ENCODE measurements around the gene TJP1. TPM values are rescaled to one million over a fixed set of nuclear protein-coding genes. Genes with fewer than 3 reads are reported as not detected.
A peak's percentile ranks its signal among the peaks of the same experiment; 100 is the strongest.
"Not testable (repeated sequence)": the region's sequence is repeated elsewhere in the genome, so short reads cannot be mapped to it uniquely, and the experiment has no call there.

Gene TJP1
- polyA plus RNA-seq, 3 donors = 155 to 184 (median 161) TPM

DNA sequence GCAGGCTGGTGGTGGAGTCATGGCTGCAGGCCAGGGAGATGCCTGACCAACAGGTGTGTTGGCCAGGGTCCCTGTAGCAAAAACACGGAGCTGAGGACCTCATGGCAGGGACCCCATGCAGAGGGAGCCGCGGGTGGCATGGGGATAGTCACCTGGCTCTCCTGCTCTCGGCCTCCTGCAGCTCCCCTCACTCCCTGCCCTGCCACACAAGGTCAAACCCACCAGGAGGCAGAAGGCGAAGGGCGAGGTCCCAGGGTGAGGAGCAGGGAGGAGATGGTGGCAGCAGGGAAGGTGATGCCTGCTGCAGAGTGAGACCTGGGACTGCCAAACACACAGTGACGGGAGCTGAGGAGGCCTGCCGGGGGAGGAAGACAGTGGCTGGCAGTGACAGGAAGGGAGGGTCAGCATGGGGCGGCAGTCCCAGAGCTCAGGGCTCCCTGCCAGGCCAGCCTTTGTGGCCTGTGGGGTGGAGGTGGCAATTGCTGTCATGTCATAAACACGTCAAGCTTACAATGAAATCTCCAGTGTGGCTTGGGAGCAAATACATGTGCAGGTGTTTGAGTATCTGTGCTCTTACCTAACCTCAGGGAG lies 144.3 kb downstream of the TJP1 start:
- DNase-seq (ENCODE audit: extremely low read depth in 1 of 11, low read depth in 9 of 11, low spot score in 4 of 11) = no peak

DNA sequence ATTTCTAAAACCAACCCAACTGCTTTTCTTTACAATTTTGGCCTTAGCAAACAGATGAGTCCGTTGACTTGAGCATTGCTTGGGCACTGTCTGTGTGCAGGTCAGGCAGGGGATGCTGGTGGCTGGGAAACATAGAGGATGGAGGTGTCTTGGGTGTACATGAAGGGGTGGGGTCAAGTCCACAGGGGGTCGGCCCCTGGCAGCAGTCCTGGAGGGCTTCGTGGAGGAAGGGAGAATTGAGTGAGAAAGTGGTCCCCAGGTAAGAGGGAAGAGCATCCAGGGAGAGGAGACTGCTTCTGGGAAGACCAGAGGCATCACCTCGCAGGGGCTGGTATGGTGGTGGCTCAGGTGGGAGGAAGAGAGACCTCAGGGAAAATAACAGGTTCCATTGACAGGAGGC lies 144.8 kb downstream of the TJP1 start:
- no peak for DNase-seq (ENCODE audit: extremely low read depth in 1 of 11, low read depth in 9 of 11, low spot score in 4 of 11)

DNA sequence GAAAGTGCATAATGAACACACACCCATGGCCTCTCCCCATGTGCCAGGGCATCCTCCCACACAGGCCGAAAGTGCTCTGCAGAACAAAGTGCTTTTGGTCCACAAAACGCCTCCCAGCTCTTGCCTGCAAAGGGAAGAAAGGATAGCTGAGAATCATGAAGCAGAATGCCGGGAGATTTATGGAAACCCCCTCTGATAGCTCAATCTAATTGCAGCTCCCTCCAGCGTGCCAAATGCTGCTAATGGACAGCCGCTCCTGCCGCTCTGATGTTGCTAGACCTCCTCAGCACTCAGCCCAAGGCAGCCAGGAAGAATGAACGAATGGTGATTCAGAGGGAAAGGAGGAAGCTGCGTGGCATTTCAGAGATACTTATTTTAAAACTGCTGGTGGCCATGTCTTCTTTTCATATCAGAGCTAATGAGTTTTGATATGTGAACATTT lies 145.3 kb downstream of the TJP1 start:
- DNase-seq (ENCODE audit: extremely low read depth in 1 of 11, low read depth in 9 of 11, low spot score in 4 of 11) = no peak

DNA sequence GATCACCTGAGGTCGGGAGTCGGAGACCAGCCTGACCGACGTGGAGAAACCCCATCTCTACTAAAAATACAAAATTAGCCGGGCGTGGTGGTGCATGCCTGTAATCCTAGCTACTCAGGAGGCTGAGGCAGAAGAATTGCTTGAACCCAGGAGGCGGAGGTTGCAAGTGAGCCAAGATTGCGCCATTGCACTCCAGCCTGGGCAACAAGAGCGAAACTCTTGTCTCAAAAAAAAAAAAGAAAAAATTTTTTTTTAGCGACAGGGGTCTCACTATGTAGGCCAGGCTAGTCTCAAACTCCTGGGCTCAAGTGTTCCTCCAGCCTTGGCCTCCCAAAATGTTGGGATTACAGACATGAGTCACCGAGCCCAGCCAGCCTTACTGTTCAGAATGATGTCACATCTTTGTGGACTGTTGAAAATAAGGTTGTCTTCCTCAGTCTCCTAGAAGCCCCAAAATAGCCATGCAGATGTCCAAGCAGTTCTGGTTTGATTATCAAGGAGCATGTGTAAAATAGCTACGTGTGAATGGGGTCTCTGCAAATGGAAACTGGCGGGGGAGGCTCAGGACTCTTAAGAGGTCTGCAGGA lies 145.8 kb downstream of the TJP1 start:
- DNase-seq (ENCODE audit: extremely low read depth in 1 of 11, low read depth in 9 of 11, low spot score in 4 of 11) = not testable (repeated sequence)

DNA sequence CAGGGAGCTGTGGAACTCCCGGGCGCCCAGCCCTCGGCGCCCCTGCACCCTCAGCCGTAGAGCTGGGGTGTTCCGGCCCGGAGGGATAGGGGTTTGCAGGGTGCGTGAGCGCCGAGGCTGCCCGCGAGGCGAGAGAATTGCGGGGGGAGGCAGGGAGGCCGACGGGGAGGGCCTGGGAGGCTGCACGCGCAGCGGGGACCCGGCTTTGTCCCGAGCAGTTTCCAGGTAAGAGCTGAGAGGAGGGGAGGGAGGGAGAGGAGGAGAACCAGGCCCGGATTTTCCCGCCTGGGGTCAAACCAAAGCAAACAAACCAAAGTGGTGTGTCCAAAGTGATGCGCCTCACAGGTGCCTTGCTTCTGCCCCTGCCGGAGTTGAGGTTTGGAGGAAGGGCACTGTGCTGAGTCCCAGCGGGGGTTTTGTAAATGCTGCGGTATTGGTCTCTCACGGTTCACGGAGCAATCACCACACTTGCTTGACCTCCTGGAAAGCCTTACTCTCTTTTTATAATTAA lies 146.4 kb downstream of the TJP1 start:
- no peak for DNase-seq (ENCODE audit: extremely low read depth in 1 of 11, low read depth in 9 of 11, low spot score in 4 of 11)

DNA sequence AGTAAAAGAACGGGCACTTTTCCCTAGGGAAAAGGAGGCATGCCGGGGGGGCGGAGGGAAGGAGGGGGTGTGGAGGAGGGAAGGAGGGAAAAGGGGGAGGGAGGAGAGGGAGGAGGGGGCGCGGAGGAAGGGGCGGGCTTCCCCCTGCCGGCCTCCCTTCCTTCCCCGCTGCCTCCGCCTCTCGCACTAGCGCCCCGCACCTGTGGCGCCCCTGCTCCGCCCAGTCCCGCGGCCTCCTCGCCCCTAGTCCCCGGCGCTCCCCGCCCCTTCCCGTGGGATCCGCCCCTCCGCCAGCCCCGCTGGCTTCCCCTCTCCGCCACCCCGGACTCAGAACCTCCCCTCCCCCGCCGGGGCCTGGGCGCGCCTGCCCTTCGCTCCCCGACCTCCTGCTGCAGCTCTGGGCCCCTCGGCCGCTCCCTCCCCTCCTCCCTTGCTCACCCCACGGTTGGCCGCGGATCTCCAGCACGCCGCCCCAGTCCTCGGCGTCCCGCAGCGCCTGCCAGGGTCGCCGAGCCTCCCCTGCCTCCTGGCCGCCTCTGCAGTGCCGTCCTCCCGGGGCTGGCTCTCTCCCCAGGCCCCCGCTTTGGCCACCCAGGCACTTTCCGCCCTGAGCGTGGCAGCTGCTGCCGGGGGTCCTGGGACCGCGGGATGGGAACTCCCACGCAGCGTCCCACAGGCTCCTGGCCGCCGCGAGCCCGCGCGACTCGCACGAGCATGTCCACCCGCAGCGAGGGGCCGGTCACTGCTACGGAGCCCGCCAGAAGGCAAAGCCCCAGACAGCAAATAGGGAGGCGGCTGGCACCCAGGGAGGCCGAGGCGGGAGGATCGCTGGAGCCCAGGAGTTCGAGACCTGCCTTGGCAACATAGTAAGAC lies 147.4 kb downstream of the TJP1 start:
- DNase-seq (ENCODE audit: extremely low read depth in 1 of 11, low read depth in 9 of 11, low spot score in 4 of 11) = peak in 8 of 11 donors; percentile 49 to 79 (median 64)

DNA sequence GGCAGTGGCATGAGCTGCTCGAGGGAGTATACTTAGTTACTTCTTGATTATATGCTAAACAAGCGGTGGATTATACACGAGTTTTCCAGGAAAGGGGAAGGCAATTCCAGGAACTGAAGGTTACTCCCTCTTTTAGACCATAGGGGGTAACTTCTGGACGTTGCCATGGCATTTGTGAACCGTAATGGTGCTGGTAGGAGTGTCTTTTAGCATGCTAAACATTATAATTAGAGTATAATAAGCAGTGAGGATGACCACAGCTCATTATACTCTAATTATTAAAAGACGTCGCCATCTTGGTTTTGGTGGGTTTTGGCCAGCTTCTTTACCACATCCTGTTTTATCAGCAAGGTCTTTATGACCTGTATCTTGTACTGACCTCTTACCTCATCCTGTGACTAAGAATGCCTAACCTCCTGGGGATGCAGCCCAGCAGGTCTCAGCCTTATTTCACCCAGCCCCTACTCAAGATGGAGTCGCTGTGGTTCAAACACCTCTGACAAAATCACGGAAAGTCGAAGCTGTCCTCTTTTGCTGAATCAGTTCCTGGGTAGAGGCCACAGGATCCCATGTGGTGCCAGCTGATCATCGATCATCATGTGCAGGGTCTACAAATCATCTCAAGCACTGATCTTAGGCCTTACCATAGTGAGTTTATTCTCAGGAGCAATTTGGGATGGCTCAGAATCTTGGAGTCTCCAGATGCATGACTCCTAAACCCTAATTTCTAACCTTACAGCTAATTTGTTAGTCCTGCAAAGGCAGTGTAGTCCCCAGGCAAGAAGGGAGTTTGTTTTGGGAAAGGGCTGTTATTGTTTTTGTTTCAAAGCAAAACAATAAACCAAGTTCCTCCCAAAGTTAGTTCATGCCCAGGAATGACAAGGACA lies 149.1 kb downstream of the TJP1 start:
- no peak for DNase-seq (ENCODE audit: extremely low read depth in 1 of 11, low read depth in 9 of 11, low spot score in 4 of 11)

DNA sequence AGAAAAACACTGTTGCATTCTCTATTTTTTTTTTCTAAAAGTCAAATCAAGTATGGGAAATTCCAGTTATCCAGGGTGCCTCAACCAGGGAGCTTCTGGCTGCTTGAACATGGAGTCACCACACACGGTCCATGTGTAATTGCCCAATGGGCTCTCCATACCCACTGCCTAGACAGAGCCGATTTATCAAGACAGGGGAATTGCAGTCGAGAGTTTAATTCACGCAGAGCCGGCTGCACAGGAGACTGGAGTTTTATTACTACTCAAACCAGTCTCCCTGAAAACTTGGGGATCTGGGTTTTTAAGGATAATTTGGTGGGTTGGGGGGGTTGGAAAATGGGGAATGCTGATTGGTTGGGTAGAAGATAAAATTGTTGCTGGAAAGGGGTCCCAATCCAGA lies 149.8 kb downstream of the TJP1 start:
- DNase-seq (ENCODE audit: extremely low read depth in 1 of 11, low read depth in 9 of 11, low spot score in 4 of 11) = no peak

DNA sequence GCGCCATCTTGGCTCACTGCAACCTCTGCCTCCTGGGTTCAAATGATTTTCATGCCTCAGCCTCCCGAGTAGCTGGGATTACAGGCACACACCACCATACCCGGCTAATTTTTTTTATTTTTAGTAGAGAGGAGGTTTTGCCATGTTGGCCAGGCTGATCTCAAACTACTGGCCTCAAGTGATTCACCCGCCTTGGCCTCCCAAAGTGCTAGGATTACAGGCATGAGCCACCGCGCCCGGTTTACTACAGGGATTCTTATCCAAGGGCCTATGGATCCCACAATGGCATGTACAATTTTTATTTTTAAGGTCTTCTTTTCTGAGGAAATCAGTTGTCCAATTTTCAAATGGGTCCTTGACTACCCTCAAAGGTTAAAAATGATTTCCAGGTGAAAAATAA lies 150.2 kb downstream of the TJP1 start:
- not testable (repeated sequence) for DNase-seq (ENCODE audit: extremely low read depth in 1 of 11, low read depth in 9 of 11, low spot score in 4 of 11)

DNA sequence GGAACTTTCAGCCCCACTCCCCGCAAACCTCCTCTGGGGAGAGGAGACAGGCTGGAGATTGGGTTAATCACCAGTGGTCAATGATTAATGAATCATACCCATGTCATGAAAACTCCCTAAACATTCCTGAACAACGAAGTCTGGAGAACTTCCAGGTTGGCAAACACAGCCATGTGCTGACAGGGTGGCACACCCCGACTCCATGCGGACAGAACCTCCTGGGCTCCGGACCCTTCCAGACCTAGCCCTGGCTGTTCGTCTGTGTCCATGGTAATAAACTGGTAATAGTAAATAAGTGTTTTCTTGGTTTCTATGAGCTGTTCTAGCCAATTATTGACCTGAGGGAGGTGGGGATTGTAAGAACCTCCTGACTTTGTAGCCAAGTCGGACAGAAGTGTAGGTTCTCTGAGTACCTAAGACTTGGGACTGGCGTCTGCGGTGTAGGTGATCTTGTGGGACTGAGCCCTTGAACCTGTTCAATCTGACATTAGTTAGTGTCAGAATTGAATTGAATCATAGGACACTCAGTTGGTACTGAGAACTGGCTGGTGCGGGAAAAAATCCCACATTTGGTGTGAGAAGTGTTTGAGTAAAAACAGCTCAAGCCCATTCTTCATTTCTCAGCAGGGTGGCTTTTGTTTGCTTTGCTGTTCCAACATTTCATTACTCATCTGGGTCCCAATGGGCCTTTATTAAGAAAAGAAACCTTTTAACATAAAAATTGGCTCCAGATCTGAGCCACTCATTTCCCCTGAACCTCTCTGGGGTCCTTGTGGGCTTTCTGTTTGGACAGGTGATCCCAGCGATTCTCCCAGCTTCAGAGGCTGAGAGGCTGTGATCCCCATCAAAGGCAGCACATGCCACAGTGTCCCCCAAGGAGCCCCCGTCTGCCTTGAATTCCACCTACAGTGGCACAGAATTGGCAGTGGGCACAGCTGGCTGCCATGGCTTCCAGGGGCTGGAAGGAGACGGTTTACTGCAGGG lies 151.0 kb downstream of the TJP1 start:
- DNase-seq (ENCODE audit: extremely low read depth in 1 of 11, low read depth in 9 of 11, low spot score in 4 of 11) = peak in 6 of 11 donors; percentile 42 to 83 (median 68)

DNA sequence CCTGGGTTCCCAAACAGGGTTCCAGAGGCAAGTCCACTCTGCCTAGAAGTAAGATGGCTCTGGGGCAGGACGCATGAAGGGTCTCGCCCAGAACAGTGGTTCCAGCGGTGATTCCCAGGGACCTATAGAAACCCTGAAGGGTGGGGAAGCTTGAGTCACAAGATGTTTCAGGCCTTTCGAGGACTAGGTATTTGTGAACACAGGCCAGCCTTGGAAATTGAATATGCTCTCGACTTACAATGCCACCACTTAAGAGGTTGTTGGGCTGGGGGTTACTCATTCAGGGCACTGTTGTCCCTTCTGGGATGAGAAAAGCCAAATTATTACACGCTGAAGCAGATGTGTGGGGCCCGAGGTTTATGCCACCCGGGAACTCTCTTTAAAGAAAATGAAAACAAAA lies 152.0 kb downstream of the TJP1 start:
- no peak for DNase-seq (ENCODE audit: extremely low read depth in 1 of 11, low read depth in 9 of 11, low spot score in 4 of 11)

DNA sequence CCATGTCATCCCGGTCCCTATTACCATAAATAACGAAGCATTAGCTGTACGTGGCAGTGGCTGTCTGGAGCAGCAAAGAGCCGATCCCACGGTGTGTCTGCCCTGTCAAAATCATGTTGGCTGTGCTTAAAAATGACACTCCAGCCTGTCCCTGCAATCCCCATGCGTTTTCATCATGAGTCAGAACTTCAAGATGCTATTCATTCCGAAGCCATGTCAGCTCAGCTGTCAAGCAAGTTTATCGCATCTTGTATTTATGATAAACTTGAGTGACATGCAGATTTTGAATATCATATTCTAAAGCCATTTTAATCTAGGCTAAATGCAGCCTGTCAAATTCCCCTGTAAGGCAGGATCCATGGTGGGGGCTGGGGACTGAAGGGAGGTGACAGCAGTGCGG lies 152.4 kb downstream of the TJP1 start:
- no peak for DNase-seq (ENCODE audit: extremely low read depth in 1 of 11, low read depth in 9 of 11, low spot score in 4 of 11)

DNA sequence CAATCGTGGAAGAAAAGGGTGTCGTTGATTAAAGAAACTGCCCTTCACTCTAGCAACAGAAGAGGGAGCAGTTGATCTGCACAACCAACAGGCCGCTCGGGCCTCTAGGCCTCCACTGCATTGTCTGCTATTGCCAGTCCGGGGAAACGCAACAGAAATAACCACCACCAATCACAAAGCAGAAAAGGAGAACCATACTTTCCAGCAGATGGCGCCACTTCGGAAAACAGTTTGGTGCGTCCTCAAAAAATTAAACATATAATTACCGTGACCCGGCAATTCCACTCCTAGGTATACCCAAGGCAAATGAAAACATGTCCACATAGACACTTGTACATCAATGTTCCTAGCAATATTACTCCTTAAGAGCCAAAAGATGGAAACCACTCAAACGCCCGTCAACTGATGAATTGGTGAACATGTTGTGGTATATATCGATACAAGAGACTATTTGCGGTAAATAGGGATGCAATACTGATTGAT lies 154.1 kb downstream of the TJP1 start:
- peak in 8 of 11 donors; percentile 42 to 72 (median 56) for DNase-seq (ENCODE audit: extremely low read depth in 1 of 11, low read depth in 9 of 11, low spot score in 4 of 11)

DNA sequence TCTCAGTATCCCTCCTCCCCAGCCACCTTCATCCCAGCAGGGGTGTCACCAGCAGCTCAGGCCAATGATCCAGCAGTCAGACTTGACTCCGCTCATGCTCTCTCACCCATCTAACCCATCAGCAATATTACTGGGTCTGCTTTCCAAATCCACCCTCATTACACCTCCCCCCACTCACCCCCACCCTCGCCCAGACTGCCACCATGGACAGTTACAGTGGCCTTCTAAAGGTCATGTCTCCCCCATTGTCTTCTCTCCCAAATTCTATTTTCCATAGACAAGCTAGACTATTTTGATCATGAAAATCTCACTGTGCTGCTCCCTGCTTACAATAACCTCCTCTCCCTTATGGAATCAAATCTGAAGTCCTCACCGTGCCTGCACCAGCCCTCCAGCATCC lies 156.0 kb downstream of the TJP1 start:
- DNase-seq (ENCODE audit: extremely low read depth in 1 of 11, low read depth in 9 of 11, low spot score in 4 of 11) = no peak

DNA sequence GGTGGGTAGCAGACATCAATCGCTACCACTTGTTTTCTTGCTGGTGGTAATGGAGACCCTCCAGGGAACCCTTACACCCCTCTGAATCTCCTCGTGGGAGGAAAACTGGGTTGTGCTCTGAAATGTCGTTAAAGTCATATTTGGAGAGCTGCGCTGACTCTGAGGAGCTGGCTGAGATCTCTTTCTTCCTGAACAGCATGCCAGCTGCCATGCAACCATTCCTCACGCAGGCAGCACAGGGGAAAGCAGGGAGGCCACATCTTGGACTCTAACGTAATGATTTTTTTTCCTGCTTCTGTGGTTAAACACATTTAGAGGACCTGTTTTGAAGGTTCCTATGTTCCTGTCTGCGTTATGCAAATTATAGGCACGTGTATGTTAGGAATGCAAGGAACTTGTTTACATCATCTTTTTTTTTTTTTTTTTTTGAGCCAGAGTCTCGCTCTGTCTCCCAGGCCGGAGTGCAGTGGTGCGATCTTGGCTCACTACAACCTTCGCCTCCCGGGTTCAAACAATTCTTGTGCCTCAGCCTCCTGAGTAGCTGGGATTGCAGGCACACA lies 156.7 kb downstream of the TJP1 start:
- DNase-seq (ENCODE audit: extremely low read depth in 1 of 11, low read depth in 9 of 11, low spot score in 4 of 11) = no peak

DNA sequence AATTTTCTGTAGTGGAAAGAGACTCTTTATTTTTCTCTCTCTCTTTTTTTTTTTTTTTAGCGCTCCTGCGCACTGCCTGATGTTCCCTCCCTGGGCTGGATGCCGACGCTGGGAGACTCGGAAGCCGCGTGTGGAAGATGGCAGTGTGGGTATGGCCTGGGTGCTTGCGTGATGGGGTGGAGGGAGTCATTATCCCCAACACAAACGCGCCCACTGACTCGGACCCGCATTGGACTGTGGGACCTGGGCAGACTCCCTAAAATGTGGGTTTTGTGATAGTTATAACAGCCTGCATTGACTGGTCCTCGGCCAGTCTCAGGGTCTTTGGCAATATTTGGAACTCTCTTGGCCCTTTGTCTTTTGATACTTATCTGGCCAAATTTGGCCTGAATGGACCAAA lies 157.9 kb downstream of the TJP1 start:
- DNase-seq (ENCODE audit: extremely low read depth in 1 of 11, low read depth in 9 of 11, low spot score in 4 of 11) = no peak

DNA sequence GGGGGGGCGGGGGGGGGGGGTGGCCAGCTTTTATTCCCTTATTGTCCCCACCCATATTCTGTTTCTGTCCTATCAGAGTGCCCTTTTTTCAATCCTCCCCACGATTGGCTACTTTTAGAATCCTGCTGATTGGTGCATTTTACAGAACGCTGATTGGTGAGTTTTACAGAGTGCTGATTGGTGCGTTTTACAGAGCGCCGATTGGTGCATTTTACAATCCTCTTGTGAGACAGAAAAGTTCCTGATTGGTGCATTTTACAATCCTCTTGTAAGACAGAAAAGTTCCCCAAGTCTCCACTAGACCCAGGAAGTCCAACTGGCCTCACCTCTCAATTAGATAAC lies 164.8 kb downstream of the TJP1 start:
- DNase-seq (ENCODE audit: extremely low read depth in 1 of 11, low read depth in 9 of 11, low spot score in 4 of 11) = not testable (repeated sequence)

Measured in renal cortex interstitium (tissue), 11 donors.